ENCODE results near the gene ZPR1.
A peak's percentile ranks its signal among the peaks of the same experiment; 100 is the strongest.

ZPR1 gene

DNA sequence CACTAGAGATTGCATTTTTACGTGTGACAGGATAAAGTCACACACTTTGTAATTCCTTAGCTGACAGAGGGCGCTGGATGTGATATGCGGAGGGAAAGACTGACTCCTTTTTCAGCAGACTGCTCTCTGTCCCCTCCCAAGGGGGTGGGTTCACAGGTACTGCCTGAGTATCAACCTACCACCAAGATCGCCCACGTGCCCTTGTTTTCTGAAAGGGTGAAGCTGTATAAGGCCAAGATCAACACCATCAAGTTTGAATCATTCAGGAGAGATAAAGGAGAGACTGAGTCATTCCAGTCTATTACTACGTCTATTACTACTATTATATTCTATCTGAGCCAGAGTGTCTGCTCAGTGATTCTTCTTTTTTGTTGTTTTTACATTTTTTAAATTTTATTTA is 45.7 kb downstream of the ZPR1 start:
- no peak for DNase-seq

DNA sequence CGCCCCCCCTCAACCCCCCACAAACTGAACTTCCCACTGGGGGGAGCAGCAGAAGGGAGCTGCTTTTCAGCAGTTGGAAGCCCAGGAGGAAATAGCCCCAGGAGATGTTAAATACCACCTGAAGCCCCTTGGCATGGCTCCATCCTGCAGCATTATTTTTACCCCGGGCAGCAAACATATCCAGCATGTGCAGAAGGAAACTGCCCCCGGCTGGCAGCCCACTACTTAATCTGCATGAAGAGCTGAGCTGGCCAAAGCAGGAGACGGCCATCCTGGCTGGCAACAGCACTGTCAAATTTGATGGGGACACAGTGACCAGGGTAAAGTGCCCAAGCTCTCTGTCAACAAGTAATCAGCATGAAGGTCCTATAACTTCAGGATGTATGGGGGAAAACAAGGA is 47.1 kb downstream of the ZPR1 start:
- no peak for DNase-seq

GRCh38 chr11:116738975-116739374 is 48.8 kb downstream of the ZPR1 start:
- no peak for DNase-seq

- DNase-seq: no peak
Measured at GRCh38 chr11:116736763-116737162, 51.1 kb downstream of the ZPR1 start.

GRCh38 chr11:116733969-116734508 is 53.8 kb downstream of the ZPR1 start:
- no peak for DNase-seq

- DNase-seq: no peak
Measured at GRCh38 chr11:116733043-116733755, 54.6 kb downstream of the ZPR1 start.

DNA sequence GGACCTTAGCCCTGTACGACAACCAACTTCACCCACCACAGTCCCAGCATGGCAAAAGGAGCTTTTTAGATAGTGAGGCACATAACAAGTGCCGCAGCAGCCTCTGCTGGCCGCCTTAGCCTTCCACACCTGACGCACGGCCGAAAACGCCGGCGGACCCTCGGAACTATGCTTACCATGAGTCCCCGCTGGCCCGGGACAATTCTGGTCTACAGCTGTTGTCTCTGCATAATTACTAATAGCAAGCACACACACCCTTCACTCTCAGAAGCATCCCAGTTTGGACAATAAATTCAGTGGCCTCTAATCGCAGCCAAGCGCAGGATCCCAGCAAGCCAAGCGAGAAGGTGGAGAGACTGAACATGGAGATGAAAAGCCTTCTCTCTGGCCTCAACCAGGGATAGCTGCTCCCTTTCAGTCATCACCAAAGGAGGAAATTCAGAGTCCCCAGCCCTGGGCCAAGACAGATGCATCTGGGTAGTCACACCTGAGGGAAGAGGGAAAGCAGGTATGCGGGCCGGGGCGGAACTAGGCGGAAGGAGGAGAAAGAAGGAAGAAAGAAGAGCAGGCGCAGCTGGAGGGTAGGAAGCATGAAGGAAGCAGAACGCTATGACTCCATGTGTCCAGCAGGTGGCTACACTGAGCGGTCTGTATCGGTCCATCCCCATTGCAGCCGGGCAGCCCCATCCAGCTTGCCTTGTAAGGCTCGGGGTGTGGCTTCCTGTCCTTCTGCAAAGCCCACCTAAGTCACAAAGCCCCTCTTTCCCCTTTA is 55.4 kb downstream of the ZPR1 start:
- DNase-seq: peak; percentile 74

GRCh38 chr11:116731821-116732220 is 56.0 kb downstream of the ZPR1 start:
- DNase-seq: no peak

- DNase-seq: peak; percentile 39
Measured at GRCh38 chr11:116731097-116731761, 56.6 kb downstream of the ZPR1 start.

DNA sequence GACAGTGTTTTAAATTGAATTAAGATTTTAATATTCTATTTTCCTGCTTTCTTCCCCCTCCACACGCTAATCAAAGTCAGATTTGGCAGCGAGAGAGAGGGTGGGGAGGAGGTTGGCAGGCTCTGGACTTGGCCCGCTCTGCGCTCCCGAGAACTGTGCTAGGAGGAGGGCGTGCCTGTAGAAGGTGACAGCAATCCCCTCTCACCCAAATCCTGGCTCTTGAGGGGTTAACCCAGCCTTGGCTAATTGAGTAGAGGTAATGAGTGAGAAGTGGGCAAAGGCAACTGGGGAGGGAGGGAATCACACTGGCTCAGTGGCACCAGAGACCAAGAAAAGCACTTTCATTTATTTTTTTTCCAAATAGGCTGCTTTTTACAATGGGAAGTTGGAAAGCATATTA is 57.2 kb downstream of the ZPR1 start:
- DNase-seq: no peak

DNA sequence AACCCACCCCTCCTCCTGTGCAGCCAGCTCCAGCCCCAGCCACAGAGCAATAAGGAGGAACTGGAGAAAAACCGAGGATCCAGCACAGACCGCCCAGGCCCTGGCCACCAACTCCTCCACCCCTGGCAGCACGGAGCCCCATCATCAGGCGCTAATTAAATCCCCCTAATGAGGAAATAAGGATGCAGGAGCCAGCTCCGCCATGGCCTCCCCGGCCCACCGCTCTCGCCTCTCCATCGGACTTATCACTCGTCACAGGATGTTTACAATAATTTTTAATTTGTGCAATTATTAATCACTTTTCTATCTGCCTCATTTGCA is 57.6 kb downstream of the ZPR1 start:
- no peak for DNase-seq

GRCh38 chr11:116729501-116730240 is 58.2 kb downstream of the ZPR1 start:
- no peak for DNase-seq

- no peak for DNase-seq
Measured at GRCh38 chr11:116727990-116728389, 59.8 kb downstream of the ZPR1 start.

GRCh38 chr11:116725434-116726221 is 62.2 kb downstream of the ZPR1 start:
- no peak for DNase-seq

DNA sequence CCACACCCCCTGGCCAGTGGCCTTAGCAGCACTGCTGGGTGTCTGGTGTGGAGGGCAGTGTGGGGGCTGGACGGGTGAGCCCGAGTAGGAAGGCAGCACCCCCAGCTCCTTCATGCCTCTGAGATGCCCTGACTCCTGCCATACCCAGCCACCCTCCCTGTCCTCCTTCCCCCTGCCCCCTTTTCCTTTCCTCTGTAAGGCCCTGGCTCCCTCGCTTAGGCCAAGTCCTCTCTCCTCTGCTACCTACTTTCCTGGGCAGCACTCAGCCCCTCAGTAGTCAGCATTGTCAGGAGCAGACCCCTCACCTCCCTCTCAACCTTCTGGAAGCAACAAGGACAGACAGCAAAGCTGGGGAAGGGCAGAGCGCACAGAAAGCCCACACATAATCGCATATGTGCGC is 63.0 kb downstream of the ZPR1 start:
- DNase-seq: no peak

Measured in NCI-H1092 (cell line).